Gastrocnemius medialis (tissue), 4 donors: ENCODE data around the gene TMEM132D. TPM values are rescaled to one million over a fixed set of nuclear protein-coding genes. Genes with fewer than 3 reads are reported as not detected.

Experiments
- ATAC-seq, 2 donors: fragments of 150-250 bp; one replicate each; pipeline ENCODE4 v1.9.1; 2016
- DNase-seq, 2 donors: peaks; one replicate each; pipeline ENCODE4 v3.0.0-alpha.2; 2019
- H3K27ac ChIP-seq, 4 donors: fragments of 200-600 bp; sonication (generic); 1 replicate in 1 of 4; 2 replicates in 3 of 4; pipeline ENCODE4 v1.5.1; 2016 to 2018; ENCODE audit warnings: mild to moderate bottlenecking in 2 of 4, moderate library complexity in 1 of 4
- H3K27me3 ChIP-seq, 3 donors: fragments of 200-600 bp; sonication (generic) in 2 of 3; 1 replicate in 1 of 3; 2 replicates in 2 of 3; pipeline versions ENCODE4 v1.5.1 to v1.6.0; 2016 to 2019; ENCODE audit warnings: mild to moderate bottlenecking in 1 of 3, moderate library complexity in 1 of 3
- H3K36me3 ChIP-seq, 2 donors: fragments of 200-600 bp; sonication (generic) in 1 of 2; one replicate each; pipeline ENCODE4 v1.5.1; 2017 to 2018
- H3K4me1 ChIP-seq, 2 donors: fragments of 200-600 bp; sonication (generic) in 1 of 2; one replicate each; pipeline ENCODE4 v1.5.1; 2016 to 2017; ENCODE audit warnings: mild to moderate bottlenecking in 2 of 2
- H3K4me3 ChIP-seq, 4 donors: fragments of 200-600 bp; sonication (generic) in 3 of 4; 1 replicate in 1 of 4; 2 replicates in 3 of 4; pipeline ENCODE4 v1.5.1; 2016 to 2019; ENCODE audit warnings: mild to moderate bottlenecking in 2 of 4
- H3K9me3 ChIP-seq, 3 donors: fragments of 200-600 bp; sonication (generic) in 2 of 3; 1 replicate in 1 of 3; 2 replicates in 2 of 3; pipeline ENCODE4 v1.5.1; 2016 to 2019
- POLR2A ChIP-seq, 2 donors: fragments of 450-650 bp; IDR thresholded peaks; one replicate each; pipeline ENCODE4 v1.6.1; 2017; ENCODE audit warnings: antibody characterized with exemption in 2 of 2, mild to moderate bottlenecking in 2 of 2, moderate library complexity in 2 of 2
- in situ Hi-C, 4 donors: fragments of 200-750 bp; cut with MboI; loops; one replicate each; pipeline versions ENCODE4 v1.15.0 to v1.8.0; 2017; ENCODE audit warnings: low sequenced_read_pairs in 4 of 4
- intact Hi-C: fragments of 100-400 bp; cut with DNase I; formaldehyde crosslinking; loops from one replicate; pipeline ENCODE4 v1.15.1; 2023; ENCODE audit warnings: low total_unique reads
- total RNA-seq, 4 donors: library from RNA; depleted of rRNA; stranded (reverse); fragments of >200 nt; gene quantifications; one replicate each; pipeline versions ENCODE4 v1.1.0 to v1.2.3, GENCODE V29; 2016
- TF ChIP-seq, protein P1 (sequence below), 5 experiments: fragments of 450-650 bp in 3 of 5; fragments of 200-600 bp in 2 of 5; sonication (generic) in 2 of 5; IDR thresholded peaks in 4 of 5; conservative IDR thresholded peaks in 1 of 5; 1 replicate in 4 of 5; 2 replicates in 1 of 5; pipeline ENCODE4 v1.5.1; 2016 to 2019; ENCODE audit warnings: antibody characterized with exemption in 5 of 5, mild to moderate bottlenecking in 3 of 5, moderate library complexity in 3 of 5

The TMEM132D gene
- total RNA-seq, 4 donors from 2014 or later: not detected

DNA sequence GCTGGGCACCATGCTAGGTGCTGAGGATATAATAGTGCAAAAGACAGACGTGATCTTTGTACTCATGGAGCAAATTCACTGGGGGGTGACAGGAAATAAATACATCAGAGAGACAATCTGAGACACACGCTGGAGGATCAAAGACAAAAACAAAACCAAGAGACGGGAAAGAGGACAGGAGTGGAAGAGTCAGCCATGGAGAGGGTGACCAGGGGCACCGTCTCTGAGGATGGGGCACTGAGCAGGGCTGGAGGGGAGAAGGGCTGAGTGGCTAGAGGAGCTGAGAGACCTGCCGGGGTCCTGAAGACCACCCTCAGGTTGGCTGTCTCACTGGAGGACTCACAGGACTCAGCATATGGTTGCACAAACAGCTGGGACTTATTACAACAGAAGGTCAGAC is 81.9 kb downstream of the TMEM132D start:
- intact Hi-C loops (loop anchor here (1.0 kb wide), 1 partner anchor 31 kb away; no protein-coding TSS in a partner anchor), in situ Hi-C loops (no loop called here)

DNA sequence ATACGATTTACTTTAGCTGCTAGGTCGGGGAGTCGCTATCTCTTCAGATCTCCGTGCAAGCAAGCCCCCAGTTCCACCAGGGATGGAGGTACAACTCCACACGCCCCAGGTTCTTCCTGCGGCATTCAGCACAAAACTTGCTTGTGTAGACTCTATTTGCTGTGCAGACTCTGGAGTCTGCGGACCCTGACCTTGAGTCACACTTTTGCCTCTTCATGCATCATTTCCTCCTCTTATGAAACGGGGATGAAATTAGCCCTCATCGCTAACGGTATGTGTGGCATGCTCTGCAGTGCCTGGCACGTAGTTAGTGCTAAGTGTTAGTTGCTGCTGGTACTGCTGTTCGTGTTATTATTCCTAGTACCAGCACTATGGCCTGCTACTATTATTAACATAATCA is 84.4 kb downstream of the TMEM132D start:
- Histone ChIP-seq H3K36me3 (no peaks in the 10 kb centered on the region), H3K27me3 (no peaks in the 10 kb centered on the region), H3K9me3 (no peaks in the 10 kb centered on the region), H3K27ac (no peak overlapping the region), H3K4me1 (no peaks in the 10 kb centered on the region), H3K4me3 (no peak overlapping the region)
- TF ChIP-seq, protein P1, sequence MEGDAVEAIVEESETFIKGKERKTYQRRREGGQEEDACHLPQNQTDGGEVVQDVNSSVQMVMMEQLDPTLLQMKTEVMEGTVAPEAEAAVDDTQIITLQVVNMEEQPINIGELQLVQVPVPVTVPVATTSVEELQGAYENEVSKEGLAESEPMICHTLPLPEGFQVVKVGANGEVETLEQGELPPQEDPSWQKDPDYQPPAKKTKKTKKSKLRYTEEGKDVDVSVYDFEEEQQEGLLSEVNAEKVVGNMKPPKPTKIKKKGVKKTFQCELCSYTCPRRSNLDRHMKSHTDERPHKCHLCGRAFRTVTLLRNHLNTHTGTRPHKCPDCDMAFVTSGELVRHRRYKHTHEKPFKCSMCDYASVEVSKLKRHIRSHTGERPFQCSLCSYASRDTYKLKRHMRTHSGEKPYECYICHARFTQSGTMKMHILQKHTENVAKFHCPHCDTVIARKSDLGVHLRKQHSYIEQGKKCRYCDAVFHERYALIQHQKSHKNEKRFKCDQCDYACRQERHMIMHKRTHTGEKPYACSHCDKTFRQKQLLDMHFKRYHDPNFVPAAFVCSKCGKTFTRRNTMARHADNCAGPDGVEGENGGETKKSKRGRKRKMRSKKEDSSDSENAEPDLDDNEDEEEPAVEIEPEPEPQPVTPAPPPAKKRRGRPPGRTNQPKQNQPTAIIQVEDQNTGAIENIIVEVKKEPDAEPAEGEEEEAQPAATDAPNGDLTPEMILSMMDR (IDR thresholded peaks at IDR 0.05 in 4 of 5, conservative IDR thresholded peaks at IDR 0.05 in 1 of 5): no peak
- TF ChIP-seq POLR2A (IDR thresholded peaks at IDR 0.05): no peak
- in situ Hi-C loops: no loop called here
- no peak for ATAC-seq
- intact Hi-C loops: no loop called here
- DNase-seq: no peak

More for the DNA sequence above, 81.9 kb downstream of the TMEM132D start:
- ATAC-seq: no peak
- Histone ChIP-seq H3K4me1 (no peaks in the 10 kb centered on the region), H3K9me3 (no peaks in the 10 kb centered on the region), H3K27ac (no peak overlapping the region), H3K27me3 (no peaks in the 10 kb centered on the region), H3K36me3 (no peaks in the 10 kb centered on the region), H3K4me3 (no peak overlapping the region)
- no peak for DNase-seq
- TF ChIP-seq, protein P1 (IDR thresholded peaks at IDR 0.05 in 4 of 5, conservative IDR thresholded peaks at IDR 0.05 in 1 of 5): no peak
- TF ChIP-seq POLR2A (IDR thresholded peaks at IDR 0.05): no peak

DNA sequence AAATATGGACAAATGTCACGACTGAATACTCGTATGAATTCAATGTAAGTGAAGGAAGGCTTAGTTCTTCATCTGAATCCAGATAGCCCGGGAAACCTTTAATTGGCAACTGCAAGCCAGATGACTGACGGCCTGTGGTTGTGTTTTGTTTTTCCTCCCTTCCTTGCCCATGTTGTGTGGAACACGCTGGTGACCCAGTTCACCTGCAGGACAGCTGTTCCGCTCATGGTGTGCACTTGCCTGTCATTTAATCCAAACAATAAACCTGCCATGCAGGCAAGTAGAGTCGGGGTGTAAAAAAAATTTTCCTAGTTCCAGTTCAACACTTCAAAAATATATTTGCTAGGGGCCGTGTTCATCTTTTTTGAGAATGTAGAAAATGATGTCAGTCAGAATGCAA is 88.0 kb downstream of the TMEM132D start:
- H3K27ac ChIP-seq: no peak overlapping the region
- H3K9me3 ChIP-seq: no peaks in the 10 kb centered on the region
- H3K4me3 ChIP-seq: no peak overlapping the region
- in situ Hi-C loops: no loop called here
- no peaks in the 10 kb centered on the region for H3K4me1 ChIP-seq
- no peak for ATAC-seq
- H3K36me3 ChIP-seq: no peaks in the 10 kb centered on the region
- intact Hi-C loops: no loop called here
- TF ChIP-seq POLR2A (IDR thresholded peaks at IDR 0.05): no peak
- TF ChIP-seq, protein P1 (IDR thresholded peaks at IDR 0.05 in 4 of 5, conservative IDR thresholded peaks at IDR 0.05 in 1 of 5): no peak
- no peak for DNase-seq
- no peaks in the 10 kb centered on the region for H3K27me3 ChIP-seq

DNA sequence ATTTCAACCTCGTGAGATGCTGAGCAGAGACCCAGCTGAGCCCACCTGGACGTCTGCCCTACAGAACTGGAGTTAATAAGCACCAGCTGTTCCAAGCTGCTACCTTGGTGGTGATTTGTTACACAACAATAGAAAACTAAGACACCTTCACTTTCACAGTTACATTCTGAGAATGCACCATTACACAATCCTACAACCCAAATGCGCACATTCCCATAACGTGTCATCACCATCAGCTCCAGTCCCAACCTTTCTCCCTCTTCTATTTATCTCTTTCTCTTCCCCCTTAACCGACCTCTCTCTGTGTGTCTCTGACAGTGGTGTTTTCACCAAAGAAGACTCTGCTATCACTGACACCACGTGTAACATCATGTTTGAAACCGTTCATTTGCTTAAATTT is 91.9 kb downstream of the TMEM132D start:
- Histone ChIP-seq H3K4me1 (no peaks in the 10 kb centered on the region), H3K27me3 (no peaks in the 10 kb centered on the region), H3K4me3 (no peak overlapping the region), H3K9me3 (no peaks in the 10 kb centered on the region), H3K36me3 (no peaks in the 10 kb centered on the region), H3K27ac (no peak overlapping the region)
- DNase-seq: no peak
- TF ChIP-seq, protein P1 (IDR thresholded peaks at IDR 0.05 in 4 of 5, conservative IDR thresholded peaks at IDR 0.05 in 1 of 5): no peak
- TF ChIP-seq POLR2A (IDR thresholded peaks at IDR 0.05): no peak
- in situ Hi-C loops: no loop called here
- ATAC-seq: no peak
- intact Hi-C loops: no loop called here

DNA sequence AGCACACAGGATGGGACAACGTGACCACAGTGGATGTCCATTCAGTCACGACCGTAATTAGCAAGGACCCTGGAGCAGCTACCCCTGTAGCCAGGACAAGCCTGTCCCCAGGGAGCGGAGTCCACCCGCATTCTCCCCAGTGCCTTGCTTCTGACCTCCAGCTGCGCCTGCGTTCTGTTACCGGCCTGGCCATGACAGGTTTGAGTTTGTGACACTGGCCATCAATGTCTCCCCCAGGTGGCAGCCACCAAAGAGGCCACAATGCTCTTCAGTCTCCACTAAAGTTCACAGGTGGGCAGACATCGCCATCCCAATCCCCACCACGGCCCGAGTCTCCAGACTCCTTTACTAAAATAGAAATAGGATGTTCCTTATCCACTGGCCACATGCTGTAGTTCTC is 96.7 kb downstream of the TMEM132D start:
- intact Hi-C loops: no loop called here

More for the DNA sequence above, 96.7 kb downstream of the TMEM132D start:
- no peak for TF ChIP-seq POLR2A (IDR thresholded peaks at IDR 0.05)
- TF ChIP-seq, protein P1 (IDR thresholded peaks at IDR 0.05 in 4 of 5, conservative IDR thresholded peaks at IDR 0.05 in 1 of 5): no peak
- Histone ChIP-seq H3K27me3 (no peaks in the 10 kb centered on the region), H3K27ac (no peak overlapping the region), H3K36me3 (no peaks in the 10 kb centered on the region), H3K9me3 (no peaks in the 10 kb centered on the region), H3K4me3 (no peak overlapping the region), H3K4me1 (no peaks in the 10 kb centered on the region)
- in situ Hi-C loops: no loop called here
- ATAC-seq: no peak
- no peak for DNase-seq
